Omental fat pad (tissue), 4 donors: ENCODE measurements around the gene DPYSL5. TPM values are rescaled to one million over a fixed set of nuclear protein-coding genes. Genes with fewer than 3 reads are reported as not detected.

ENCODE experiments used
- ATAC-seq: fragments of 150-250 bp; one replicate; pipeline ENCODE4 v1.9.1; 2016; ENCODE audit warnings: mild to moderate bottlenecking, moderate library complexity; ENCODE audit not compliant: low FRiP score
- DNase-seq: peaks from one replicate; pipeline ENCODE4 v3.0.0-alpha.2; 2019; ENCODE audit warnings: low spot score
- CTCF ChIP-seq, 3 donors: fragments of 450-650 bp; IDR thresholded peaks; one replicate each; pipeline ENCODE4 v1.5.1; 2016 to 2017; ENCODE audit warnings: antibody characterized with exemption in 3 of 3, mild to moderate bottlenecking in 3 of 3, moderate library complexity in 2 of 3
- total RNA-seq, 4 donors: library from RNA; depleted of rRNA; stranded (reverse); fragments of >200 nt; gene quantifications; one replicate each; pipeline ENCODE4 v1.1.0, GENCODE V29; 2016

The DPYSL5 gene
- total RNA-seq, 4 donors from 2014 or later, result not detected

DNA sequence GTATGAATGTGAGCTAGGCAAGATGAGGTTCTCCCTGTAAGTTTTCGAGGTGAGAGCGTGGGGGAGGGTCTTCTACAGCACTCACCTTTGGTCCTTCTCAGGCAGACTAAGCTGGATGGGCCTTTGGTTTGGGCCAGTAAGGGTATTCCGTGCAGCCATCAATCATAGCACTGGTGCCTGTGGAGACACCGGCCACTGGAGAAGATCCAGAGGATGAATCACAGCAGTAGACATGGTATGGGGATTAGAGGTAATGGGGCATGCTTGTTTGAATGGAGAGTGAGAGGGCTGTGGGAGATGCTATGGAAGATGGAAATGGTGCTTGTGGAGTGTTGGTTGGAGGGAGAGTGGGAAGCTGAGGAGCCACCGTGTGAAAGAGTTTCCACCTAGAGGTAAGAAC is 138.6 kb downstream of the DPYSL5 start:
- no peak for ATAC-seq
- DNase-seq, result no peak
- TF ChIP-seq CTCF (IDR thresholded peaks at IDR 0.05), result no peak

DNA sequence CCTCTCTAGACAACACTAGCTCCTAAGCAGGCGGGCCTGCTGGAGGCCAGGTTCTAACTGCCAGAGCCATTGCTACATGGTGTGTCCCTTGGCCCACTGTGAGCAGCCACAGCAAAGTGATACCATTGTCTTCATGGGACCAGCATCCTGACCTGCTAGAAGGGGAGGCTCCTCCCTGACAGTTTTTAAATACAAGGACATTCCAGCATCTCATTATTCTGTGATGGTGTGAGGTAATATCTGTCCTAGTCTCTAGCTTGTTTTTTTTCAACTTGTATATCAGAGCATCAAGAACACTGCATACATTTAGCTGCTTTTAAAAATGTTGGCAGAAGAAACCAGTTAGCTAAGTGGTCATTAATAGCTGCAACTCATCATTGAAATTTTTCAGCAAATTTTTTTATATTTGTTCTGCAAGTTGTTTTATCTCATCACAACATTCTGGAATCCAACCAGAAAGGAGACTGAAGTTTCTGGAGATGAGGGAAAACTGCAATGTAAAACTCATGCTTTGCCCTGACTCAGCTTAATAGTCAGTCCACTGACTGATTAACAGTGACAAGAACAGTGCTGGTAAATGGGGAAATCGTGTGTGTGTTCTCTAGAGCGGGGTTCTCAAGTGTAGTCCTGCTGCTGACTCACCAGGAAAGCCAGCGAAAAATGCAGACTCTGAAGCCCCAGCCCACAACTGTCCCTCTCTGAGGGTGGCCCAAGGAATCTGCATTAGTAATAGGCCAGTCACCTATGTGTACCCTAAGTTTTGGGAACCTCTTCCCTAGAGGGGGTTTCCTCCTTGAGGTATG is 140.3 kb downstream of the DPYSL5 start:
- DNase-seq (no peak), ATAC-seq (peak; percentile 66)
- no peak for TF ChIP-seq CTCF (IDR thresholded peaks at IDR 0.05)

GRCh38 chr2:26989156-26989555 is 141.2 kb downstream of the DPYSL5 start:
- no peak for TF ChIP-seq CTCF (IDR thresholded peaks at IDR 0.05)
- ATAC-seq, result no peak
- no peak for DNase-seq

DNA sequence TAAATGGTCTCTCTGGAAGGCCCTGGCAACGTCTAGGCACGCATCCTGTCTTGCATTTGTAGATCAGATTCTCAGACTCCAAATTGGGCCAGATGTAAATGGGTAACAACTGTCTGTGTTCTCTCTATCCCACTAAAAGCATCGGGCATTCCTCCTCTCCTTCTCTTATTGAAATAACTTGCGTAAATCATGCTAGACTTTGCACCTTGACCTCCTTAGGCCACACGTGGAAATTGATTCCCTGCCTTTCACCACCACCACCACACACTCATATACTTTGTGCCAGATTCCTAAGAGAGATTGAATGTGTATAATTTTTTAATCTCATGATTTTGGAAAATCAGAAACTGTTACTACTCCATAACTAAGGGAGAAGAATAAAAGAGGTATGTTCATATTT is 143.8 kb downstream of the DPYSL5 start:
- DNase-seq, result no peak
- ATAC-seq, result no peak
- TF ChIP-seq CTCF (IDR thresholded peaks at IDR 0.05), result no peak

GRCh38 chr2:26993768-26994167 is 145.8 kb downstream of the DPYSL5 start:
- DNase-seq (no peak), ATAC-seq (no peak)
- no peak for TF ChIP-seq CTCF (IDR thresholded peaks at IDR 0.05)

DNA sequence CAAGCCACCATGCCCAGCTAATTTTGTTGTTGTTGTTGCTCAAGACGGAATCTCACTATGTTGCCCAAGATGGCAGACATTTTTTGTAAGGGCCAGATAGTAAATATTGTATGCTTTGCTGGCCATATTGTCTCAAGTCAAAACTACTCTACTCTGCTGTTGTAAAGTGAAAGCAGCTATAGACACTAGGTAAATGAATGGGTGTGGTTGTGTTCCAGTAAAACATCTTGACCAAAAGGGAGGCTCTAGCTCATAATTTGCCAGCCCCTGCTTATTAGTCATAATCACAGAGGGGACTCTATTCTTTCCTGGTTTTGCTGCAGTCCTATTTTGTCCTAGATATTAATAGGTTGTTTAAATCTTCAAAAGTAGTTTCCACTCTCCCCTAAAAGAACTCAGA is 147.1 kb downstream of the DPYSL5 start:
- no peak for TF ChIP-seq CTCF (IDR thresholded peaks at IDR 0.05)
- no peak for DNase-seq
- ATAC-seq, result no peak

DNA sequence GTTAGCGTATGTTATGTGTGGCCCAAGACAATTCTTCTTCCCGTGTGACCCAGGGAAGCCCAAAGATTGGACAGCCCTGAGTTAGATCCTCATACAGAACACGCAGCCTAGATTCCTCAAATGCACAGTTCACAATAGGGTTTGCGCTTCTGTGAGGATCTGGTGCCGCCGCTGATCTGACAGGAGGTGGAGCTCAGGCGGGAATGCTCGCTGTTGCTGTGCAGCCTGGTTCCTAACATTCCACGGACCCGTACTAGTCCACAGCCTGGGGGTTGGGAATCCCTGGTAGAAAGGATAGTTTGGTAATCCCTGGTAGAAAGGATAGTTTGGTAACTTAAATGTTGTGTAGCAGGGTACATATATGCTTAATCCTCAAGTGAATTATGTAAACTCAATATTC is 149.5 kb downstream of the DPYSL5 start:
- ATAC-seq, result no peak
- TF ChIP-seq CTCF (IDR thresholded peaks at IDR 0.05), result no peak

More for the DNA sequence above, 149.5 kb downstream of the DPYSL5 start:
- no peak for DNase-seq
